Right lobe of liver (tissue), 4 donors: ENCODE data around the gene APOL6.

Experiments used
- CTCF ChIP-seq, 4 donors: fragments of 200-600 bp in 3 of 4; fragments of 450-650 bp in 1 of 4; IDR thresholded peaks; one replicate each; pipeline versions ENCODE4 v1.5.1 to v1.8.0; 2016 to 2022; ENCODE audit warnings: antibody characterized with exemption in 4 of 4, mild to moderate bottlenecking in 2 of 4
- POLR2A ChIP-seq: fragments of 450-650 bp; IDR thresholded peaks from one replicate; pipeline ENCODE4 v1.6.1; 2017; ENCODE audit warnings: antibody characterized with exemption, mild to moderate bottlenecking
- donor health status: DM: no; HTN: no; CAD: no.
- donor health status: DM: no; HTN: no; CAD: no.
- donor health status: DM: no; HTN: yes; CAD: no.

- TF ChIP-seq CTCF (IDR thresholded peaks at IDR 0.05) (no peak), POLR2A (no peak)
Measured at GRCh38 chr22:35612903-35613302, 35.3 kb upstream of the APOL6 start.
